Upper lobe of left lung (tissue), 6 donors: ENCODE measurements around the gene GALNT15. TPM values are rescaled to one million over a fixed set of nuclear protein-coding genes. Genes with fewer than 3 reads are reported as not detected.

Experiments used
- ATAC-seq, 2 donors: fragments of 200-7000 bp; cut with Tn5 transposase; one replicate each; pipeline ENCODE4 v1.9.1; 2022; ENCODE audit warnings: mild to moderate bottlenecking in 2 of 2, moderate library complexity in 2 of 2; ENCODE audit not compliant: low FRiP score in 2 of 2
- DNase-seq, 2 donors: peaks; one replicate each; pipeline ENCODE4 v3.0.0-alpha.2; 2019 to 2020
- H3K27ac ChIP-seq, 4 donors: fragments of 200-600 bp; sonication (generic); one replicate each; pipeline ENCODE4 v1.5.1; 2016 to 2019
- H3K27me3 ChIP-seq, 4 donors: fragments of 200-600 bp; sonication (generic); one replicate each; pipeline ENCODE4 v1.5.1; 2017 to 2019
- H3K36me3 ChIP-seq, 4 donors: fragments of 200-600 bp; sonication (generic); one replicate each; pipeline ENCODE4 v1.5.1; 2016 to 2019
- H3K4me1 ChIP-seq, 4 donors: fragments of 200-600 bp; sonication (generic); one replicate each; pipeline ENCODE4 v1.5.1; 2018 to 2019
- H3K4me3 ChIP-seq, 4 donors: fragments of 200-600 bp; sonication (generic); one replicate each; pipeline ENCODE4 v1.5.1; 2017 to 2019; ENCODE audit warnings: mild to moderate bottlenecking in 2 of 4, moderate library complexity in 1 of 4
- H3K9me3 ChIP-seq, 4 donors: fragments of 200-600 bp; sonication (generic); one replicate each; pipeline ENCODE4 v1.5.1; 2018 to 2019
- CTCF ChIP-seq, 6 experiments: fragments of 450-650 bp in 4 of 6; fragments of 200-600 bp in 2 of 6; sonication (generic) in 2 of 6; IDR thresholded peaks; one replicate each; pipeline ENCODE4 v1.5.1; 2016 to 2019; ENCODE audit warnings: antibody characterized with exemption in 6 of 6
- EP300 ChIP-seq, 4 donors: sonication (generic); formaldehyde crosslinking; IDR thresholded peaks; one replicate each; pipeline ENCODE4 v1.5.1; 2017; ENCODE audit warnings: antibody characterized with exemption in 4 of 4, control low read depth in 2 of 4
- POLR2A ChIP-seq, 4 donors: fragments of 450-650 bp; IDR thresholded peaks; one replicate each; pipeline ENCODE4 v1.5.1; 2016 to 2017; ENCODE audit warnings: antibody characterized with exemption in 4 of 4, mild to moderate bottlenecking in 2 of 4
- POLR2AphosphoS5 ChIP-seq, 2 donors: sonication (generic); formaldehyde crosslinking; IDR thresholded peaks; one replicate each; pipeline ENCODE4 v1.5.1; 2017; ENCODE audit warnings: antibody characterized with exemption in 2 of 2
- WGBS, 2 donors: methylation state at CpG; one replicate each; pipeline ENCODE4 v1.1.5; 2017 to 2018; 5-methylcytosine and 5-hydroxymethylcytosine counted together
- total RNA-seq, 6 donors: library from RNA; depleted of rRNA in 4 of 6; stranded (reverse); fragments of >200 nt in 4 of 6; gene quantifications; one replicate each; pipeline versions ENCODE4 v1.1.0 to v1.2.1, GENCODE V29; 2016 to 2021
- donor health status: DM: no; HTN: no; CAD: no; lungs with moderate emphysema.
- donor health status: DM: no; HTN: yes; CAD: no; lungs with severe emphysema.

Gene GALNT15
- total RNA-seq, 6 donors from 2014 or later, result 4.4 to 34.7 (median 11.2) TPM

- DNase-seq (no peak), ATAC-seq (no peak)
- 93 to 94% methylated on average over 5 of the region's 5 CpGs for WGBS, 2 donors
- no peaks in the 10 kb centered on the region for H3K27me3 ChIP-seq
- H3K36me3 ChIP-seq, result no peaks in the 10 kb centered on the region
- H3K4me3 ChIP-seq, result no peak overlapping the region
- TF ChIP-seq CTCF (IDR thresholded peaks at IDR 0.05), result no peak
- no peak for TF ChIP-seq EP300 (IDR thresholded peaks at IDR 0.05)
- TF ChIP-seq POLR2A (IDR thresholded peaks at IDR 0.05), result no peak
- no peak for TF ChIP-seq POLR2AphosphoS5 (IDR thresholded peaks at IDR 0.05)
- no peak overlapping the region for H3K27ac ChIP-seq
- H3K4me1 ChIP-seq, result no peaks in the 10 kb centered on the region
- no peaks in the 10 kb centered on the region for H3K9me3 ChIP-seq
Measured at GRCh38 chr3:16187213-16187790, 12.8 kb downstream of the GALNT15 start.

- Histone ChIP-seq H3K4me3 (no peak overlapping the region), H3K9me3 (no peaks in the 10 kb centered on the region), H3K27me3 (no peaks in the 10 kb centered on the region), H3K27ac (no peak overlapping the region), H3K4me1 (no peaks in the 10 kb centered on the region), H3K36me3 (no peaks in the 10 kb centered on the region)
- no peak for TF ChIP-seq POLR2A (IDR thresholded peaks at IDR 0.05)
- no peak for TF ChIP-seq EP300 (IDR thresholded peaks at IDR 0.05)
- TF ChIP-seq POLR2AphosphoS5 (IDR thresholded peaks at IDR 0.05), result no peak
- TF ChIP-seq CTCF (IDR thresholded peaks at IDR 0.05), result no peak
- 93 to 95% methylated on average over 5 to 6 of the region's 6 CpGs for WGBS, 2 donors
- DNase-seq (no peak), ATAC-seq (no peak)
Measured at GRCh38 chr3:16188071-16188470, 13.6 kb downstream of the GALNT15 start.

GRCh38 chr3:16189201-16189600 is 14.7 kb downstream of the GALNT15 start:
- DNase-seq (no peak), ATAC-seq (no peak)
- H3K36me3 ChIP-seq, result no peaks in the 10 kb centered on the region
- H3K4me3 ChIP-seq, result no peak overlapping the region
- no peak for TF ChIP-seq CTCF (IDR thresholded peaks at IDR 0.05)
- no peaks in the 10 kb centered on the region for H3K27me3 ChIP-seq
- H3K27ac ChIP-seq, result no peak overlapping the region
- no peaks in the 10 kb centered on the region for H3K4me1 ChIP-seq
- no peaks in the 10 kb centered on the region for H3K9me3 ChIP-seq

GRCh38 chr3:16190704-16191103 is 16.2 kb downstream of the GALNT15 start:
- H3K27ac ChIP-seq, result no peak overlapping the region
- TF ChIP-seq POLR2A (IDR thresholded peaks at IDR 0.05) (no peak), EP300 (IDR thresholded peaks at IDR 0.05) (no peak), CTCF (IDR thresholded peaks at IDR 0.05) (no peak), POLR2AphosphoS5 (IDR thresholded peaks at IDR 0.05) (no peak)
- no peak for ATAC-seq

GRCh38 chr3:16191591-16191990 is 17.1 kb downstream of the GALNT15 start:
- TF ChIP-seq EP300 (IDR thresholded peaks at IDR 0.05), result no peak
- no peak for TF ChIP-seq POLR2A (IDR thresholded peaks at IDR 0.05)
- no peak for TF ChIP-seq CTCF (IDR thresholded peaks at IDR 0.05)
- TF ChIP-seq POLR2AphosphoS5 (IDR thresholded peaks at IDR 0.05), result no peak
- DNase-seq, result no peak
- H3K9me3 ChIP-seq, result no peaks in the 10 kb centered on the region
- H3K27me3 ChIP-seq, result no peaks in the 10 kb centered on the region
- H3K4me3 ChIP-seq, result no peak overlapping the region
- H3K27ac ChIP-seq, result no peak overlapping the region
- ATAC-seq, result no peak
- no peaks in the 10 kb centered on the region for H3K4me1 ChIP-seq
- peaks cover 0 to 2% (median 0%) of the 10 kb centered on the region in 4 donors for H3K36me3 ChIP-seq

More at GRCh38 chr3:16190704-16191103, 16.2 kb downstream of the GALNT15 start:
- no peak overlapping the region for H3K4me3 ChIP-seq
- H3K9me3 ChIP-seq, result no peaks in the 10 kb centered on the region
- no peaks in the 10 kb centered on the region for H3K36me3 ChIP-seq
- no peaks in the 10 kb centered on the region for H3K4me1 ChIP-seq
- H3K27me3 ChIP-seq, result no peaks in the 10 kb centered on the region
- WGBS, 2 donors, result 82 to 84% methylated on average over 6 of the region's 6 CpGs
- no peak for DNase-seq
